ENCODE measurements around the gene CLIC4. TPM values are rescaled to one million over a fixed set of nuclear protein-coding genes. Genes with fewer than 3 reads are reported as not detected.
"Not testable (repeated sequence)": the region's sequence is repeated elsewhere in the genome, so short reads cannot be mapped to it uniquely, and the experiment has no call there.

The CLIC4 gene
- total RNA-seq, 4 donors from 2014 or later: 294 to 434 (median 374) TPM

GRCh38 chr1:24795236-24795635 is 50.0 kb downstream of the CLIC4 start:
- no peak for TF ChIP-seq POLR2A (IDR thresholded peaks at IDR 0.05)
- TF ChIP-seq CTCF (IDR thresholded peaks at IDR 0.05): no peak
- Histone ChIP-seq H3K36me3 (no peaks in the 10 kb centered on the region), H3K27ac (peak overlapping the region; percentile 68 to 90), H3K4me1 (peaks cover 0 to 9% of the 10 kb centered on the region in 2 donors), H3K9me3 (no peaks in the 10 kb centered on the region), H3K27me3 (no peaks in the 10 kb centered on the region), H3K4me3 (no peak overlapping the region)
- intact Hi-C loops (cut with DNase I; ENCODE audit: low total_unique reads): no loop called here
- DNase-seq: no peak

GRCh38 chr1:24796524-24796923 is 51.3 kb downstream of the CLIC4 start:
- no peak for TF ChIP-seq POLR2A (IDR thresholded peaks at IDR 0.05)
- TF ChIP-seq CTCF (IDR thresholded peaks at IDR 0.05): no peak
- intact Hi-C loops (cut with DNase I; ENCODE audit: low total_unique reads): no loop called here
- Histone ChIP-seq H3K36me3 (no peaks in the 10 kb centered on the region), H3K27me3 (no peaks in the 10 kb centered on the region), H3K9me3 (no peaks in the 10 kb centered on the region), H3K4me3 (no peak overlapping the region), H3K4me1 (peaks cover 0 to 9% of the 10 kb centered on the region in 2 donors), H3K27ac (peak overlapping the region in 1 of 2 donors; percentile 90)
- DNase-seq: no peak

- H3K36me3 ChIP-seq; H3K4me3 ChIP-seq; intact Hi-C loops (cut with DNase I; ENCODE audit: low total_unique reads); H3K9me3 ChIP-seq; H3K27me3 ChIP-seq; DNase-seq; H3K4me1 ChIP-seq; H3K27ac ChIP-seq: not testable (repeated sequence)
Measured at GRCh38 chr1:24799242-24799641, 54.0 kb downstream of the CLIC4 start.

- Histone ChIP-seq H3K27ac (peak overlapping the region in 1 of 2 donors; percentile 10), H3K4me1 (no peaks in the 10 kb centered on the region), H3K4me3 (no peak overlapping the region), H3K36me3 (no peaks in the 10 kb centered on the region), H3K27me3 (no peaks in the 10 kb centered on the region), H3K9me3 (no peaks in the 10 kb centered on the region)
- intact Hi-C loops (cut with DNase I; ENCODE audit: low total_unique reads): no loop called here
- DNase-seq: no peak
- TF ChIP-seq POLR2A (IDR thresholded peaks at IDR 0.05): no peak
- TF ChIP-seq CTCF (IDR thresholded peaks at IDR 0.05): no peak
Measured at GRCh38 chr1:24801176-24801575, 55.9 kb downstream of the CLIC4 start.

- no peaks in the 10 kb centered on the region for H3K36me3 ChIP-seq
- H3K27ac ChIP-seq: peak overlapping the region; percentile 7 to 44
- intact Hi-C loops (cut with DNase I; ENCODE audit: low total_unique reads): no loop called here
- DNase-seq: no peak
- no peaks in the 10 kb centered on the region for H3K9me3 ChIP-seq
- no peaks in the 10 kb centered on the region for H3K27me3 ChIP-seq
- no peaks in the 10 kb centered on the region for H3K4me1 ChIP-seq
- H3K4me3 ChIP-seq: no peak overlapping the region
- TF ChIP-seq POLR2A (IDR thresholded peaks at IDR 0.05) (no peak), CTCF (IDR thresholded peaks at IDR 0.05) (no peak)
Measured at GRCh38 chr1:24803220-24803619, 58.0 kb downstream of the CLIC4 start.

GRCh38 chr1:24803987-24804530 is 58.8 kb downstream of the CLIC4 start:
- DNase-seq: no peak
- TF ChIP-seq POLR2A (IDR thresholded peaks at IDR 0.05): no peak
- TF ChIP-seq CTCF (IDR thresholded peaks at IDR 0.05): no peak
- Histone ChIP-seq H3K27ac (peak overlapping the region in 1 of 2 donors; percentile 44), H3K27me3 (no peaks in the 10 kb centered on the region), H3K9me3 (no peaks in the 10 kb centered on the region), H3K4me1 (no peaks in the 10 kb centered on the region), H3K4me3 (no peak overlapping the region), H3K36me3 (no peaks in the 10 kb centered on the region)
- intact Hi-C loops (cut with DNase I; ENCODE audit: low total_unique reads): no loop called here
